Measurements from ENCODE around the gene GPX2. TPM values are rescaled to one million over a fixed set of nuclear protein-coding genes. Genes with fewer than 3 reads are reported as not detected.

Gene GPX2
- total RNA-seq, 1 donor from 2014 or later, result 0.63 TPM

DNA sequence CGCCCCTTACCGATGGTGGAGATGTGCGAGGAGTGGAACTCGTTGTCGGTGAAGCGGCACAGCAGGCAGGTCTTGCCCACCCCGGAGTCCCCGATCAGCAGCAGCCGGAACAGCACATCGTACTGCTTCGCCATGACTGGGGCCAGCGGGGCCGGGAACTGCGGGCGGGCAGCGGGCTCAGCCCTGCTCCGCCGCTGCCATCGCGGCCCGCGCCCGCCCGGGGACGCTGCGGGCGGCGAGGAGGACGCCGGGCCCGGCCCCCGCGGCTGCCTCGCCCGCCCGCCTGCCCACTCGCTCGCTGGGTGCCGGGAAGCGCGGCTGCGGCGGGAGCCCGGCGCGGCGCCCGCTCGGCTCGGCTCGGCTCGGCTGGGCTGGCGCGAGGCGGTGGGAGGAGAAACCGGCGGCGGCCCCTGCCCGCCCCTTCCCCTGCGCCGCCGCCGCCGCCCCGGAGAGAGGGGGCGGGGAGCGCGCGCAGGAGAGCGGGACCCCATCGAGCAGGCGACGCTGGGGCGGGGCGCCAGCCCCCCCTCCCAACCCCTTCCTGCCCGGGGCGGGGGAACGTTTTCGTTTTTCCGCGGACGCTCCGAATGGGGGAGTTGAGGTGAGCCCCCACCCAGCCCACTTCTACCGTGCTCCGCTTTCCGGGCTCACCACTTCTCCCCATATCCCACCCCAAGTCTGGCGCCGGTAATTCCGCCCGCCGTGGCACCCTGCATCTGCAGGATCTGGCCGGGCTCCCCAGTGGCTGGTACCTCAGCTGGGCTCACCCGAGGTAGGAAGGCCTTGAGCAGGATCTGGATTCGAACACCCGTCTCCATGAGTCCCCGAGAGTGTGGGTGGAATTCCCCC is 29.6 kb upstream of the GPX2 start, which contains the start of gene RAB15:
RAB15 (minus strand) TSS at position 394 of the 849 bp plus-strand sequence; CDS start at position 134, 260 bp downstream.
- H3K4me3 Mint-ChIP-seq, result peak within 1 kb of the TSS; percentile 84
- peaks cover 20% of the 10 kb centered on the region for H3K4me1 Mint-ChIP-seq
- DNase-seq (ENCODE audit: low spot score in 2 of 2, unreplicated experiment in 2 of 2), result peak; percentile 42 to 68
- H3K27ac Mint-ChIP-seq, result peak within 1 kb of the TSS; percentile 61
- no peaks in the 10 kb centered on the region for H3K27me3 Mint-ChIP-seq (ENCODE audit: low read depth)
- no peaks in the 10 kb centered on the region for H3K36me3 Mint-ChIP-seq
- H3K9me3 Mint-ChIP-seq, result no peaks in the 10 kb centered on the region
- TF ChIP-seq, protein P1, sequence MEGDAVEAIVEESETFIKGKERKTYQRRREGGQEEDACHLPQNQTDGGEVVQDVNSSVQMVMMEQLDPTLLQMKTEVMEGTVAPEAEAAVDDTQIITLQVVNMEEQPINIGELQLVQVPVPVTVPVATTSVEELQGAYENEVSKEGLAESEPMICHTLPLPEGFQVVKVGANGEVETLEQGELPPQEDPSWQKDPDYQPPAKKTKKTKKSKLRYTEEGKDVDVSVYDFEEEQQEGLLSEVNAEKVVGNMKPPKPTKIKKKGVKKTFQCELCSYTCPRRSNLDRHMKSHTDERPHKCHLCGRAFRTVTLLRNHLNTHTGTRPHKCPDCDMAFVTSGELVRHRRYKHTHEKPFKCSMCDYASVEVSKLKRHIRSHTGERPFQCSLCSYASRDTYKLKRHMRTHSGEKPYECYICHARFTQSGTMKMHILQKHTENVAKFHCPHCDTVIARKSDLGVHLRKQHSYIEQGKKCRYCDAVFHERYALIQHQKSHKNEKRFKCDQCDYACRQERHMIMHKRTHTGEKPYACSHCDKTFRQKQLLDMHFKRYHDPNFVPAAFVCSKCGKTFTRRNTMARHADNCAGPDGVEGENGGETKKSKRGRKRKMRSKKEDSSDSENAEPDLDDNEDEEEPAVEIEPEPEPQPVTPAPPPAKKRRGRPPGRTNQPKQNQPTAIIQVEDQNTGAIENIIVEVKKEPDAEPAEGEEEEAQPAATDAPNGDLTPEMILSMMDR (IDR thresholded peaks at IDR 0.05; ENCODE audit: unreplicated experiment), result no peak

DNA sequence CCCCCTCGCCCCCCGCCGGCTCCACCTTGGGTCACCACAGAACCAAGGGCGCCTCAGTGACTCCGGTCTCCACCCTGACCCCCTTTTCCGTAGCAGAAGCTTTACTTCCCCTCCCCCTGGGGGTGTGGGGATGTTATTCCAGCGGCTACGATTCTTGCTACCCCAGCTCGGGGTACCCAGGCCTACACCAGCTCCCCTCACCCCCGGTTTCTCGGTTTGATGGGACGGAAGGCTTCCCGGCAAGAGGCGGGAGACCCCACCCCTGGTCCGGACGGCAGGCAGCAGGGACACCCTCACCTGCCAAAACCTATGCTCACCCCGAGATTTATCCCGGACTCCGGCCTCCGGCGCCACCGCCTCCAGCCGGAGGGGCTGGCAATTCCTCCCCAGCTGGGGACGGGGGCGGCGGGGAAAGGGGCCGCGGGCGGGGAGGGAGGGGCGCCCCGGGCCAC is 29.0 kb upstream of the GPX2 start:
- H3K4me3 Mint-ChIP-seq, result peak overlapping the region; percentile 75
- H3K36me3 Mint-ChIP-seq, result no peaks in the 10 kb centered on the region
- DNase-seq (ENCODE audit: low spot score in 2 of 2, unreplicated experiment in 2 of 2), result peak in 1 of 2 experiments; percentile 41
- no peak overlapping the region for H3K27ac Mint-ChIP-seq
- H3K9me3 Mint-ChIP-seq, result no peaks in the 10 kb centered on the region
- TF ChIP-seq, protein P1 (IDR thresholded peaks at IDR 0.05; ENCODE audit: unreplicated experiment), result no peak
- H3K4me1 Mint-ChIP-seq, result peaks cover 27% of the 10 kb centered on the region
- H3K27me3 Mint-ChIP-seq (ENCODE audit: low read depth), result no peaks in the 10 kb centered on the region

DNA sequence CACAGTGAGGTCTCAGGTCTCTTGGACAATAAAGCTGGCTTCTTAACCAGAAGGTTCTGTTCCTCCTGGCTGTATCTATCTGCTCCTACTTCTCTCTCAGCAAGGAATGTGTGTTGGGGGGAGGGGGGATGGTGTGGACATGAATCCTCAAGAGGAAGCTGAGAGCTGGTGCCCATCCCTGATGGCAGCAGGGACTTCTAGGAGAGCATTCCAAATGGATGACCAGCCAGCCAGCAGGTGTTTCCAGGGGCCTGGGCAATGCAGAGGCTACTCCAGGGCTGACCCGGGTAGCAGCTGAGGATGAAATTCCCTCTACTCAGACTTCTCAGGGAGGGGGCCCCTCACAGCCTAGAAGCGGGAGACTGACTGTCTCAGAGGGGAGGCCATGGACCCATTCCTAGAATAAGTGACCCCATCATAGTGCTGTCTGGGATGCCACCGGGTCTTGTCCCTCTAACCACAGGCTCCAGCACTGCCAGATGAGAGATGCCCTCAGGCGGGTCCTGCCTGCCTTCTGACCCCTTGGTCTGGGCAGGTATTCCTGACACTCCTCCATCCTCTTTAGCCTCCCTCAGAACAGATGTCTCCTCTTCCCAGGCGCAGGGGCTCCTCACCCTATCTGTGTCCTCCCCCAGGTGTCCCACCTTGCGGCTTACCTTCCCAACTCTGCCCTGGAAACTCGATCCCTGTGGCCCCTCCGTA is 28.4 kb upstream of the GPX2 start:
- no peaks in the 10 kb centered on the region for H3K27me3 Mint-ChIP-seq (ENCODE audit: low read depth)
- H3K27ac Mint-ChIP-seq, result peak overlapping the region; percentile 61
- H3K9me3 Mint-ChIP-seq, result no peaks in the 10 kb centered on the region
- DNase-seq (ENCODE audit: low spot score in 2 of 2, unreplicated experiment in 2 of 2), result no peak
- H3K4me3 Mint-ChIP-seq, result peak overlapping the region; percentile 75
- TF ChIP-seq, protein P1 (IDR thresholded peaks at IDR 0.05; ENCODE audit: unreplicated experiment), result no peak
- H3K4me1 Mint-ChIP-seq, result peaks cover 28% of the 10 kb centered on the region
- H3K36me3 Mint-ChIP-seq, result no peaks in the 10 kb centered on the region

DNA sequence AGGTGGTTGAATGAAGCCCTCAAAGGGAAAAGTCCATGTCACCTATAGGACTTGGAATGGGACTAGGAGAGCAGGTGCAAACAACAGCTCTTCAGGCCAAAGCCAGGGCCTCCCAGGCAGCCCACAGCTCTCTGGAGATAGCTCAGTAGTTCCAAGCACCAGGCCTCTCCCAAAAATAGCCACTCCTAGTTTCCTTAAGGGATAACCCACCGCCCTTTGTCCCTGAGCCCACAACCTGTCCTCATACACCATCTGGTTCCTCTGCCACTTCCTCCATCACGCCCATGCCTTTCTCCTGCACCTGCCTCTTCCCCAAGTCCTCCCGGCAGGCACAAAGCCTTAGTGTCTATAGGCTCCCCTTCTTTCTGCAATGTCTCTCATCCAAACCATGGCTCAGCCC is 27.5 kb upstream of the GPX2 start:
- Mint-ChIP-seq H3K4me3 (peak overlapping the region; percentile 75), H3K27me3 (ENCODE audit: low read depth) (no peaks in the 10 kb centered on the region), H3K36me3 (no peaks in the 10 kb centered on the region), H3K9me3 (no peaks in the 10 kb centered on the region), H3K27ac (peak overlapping the region; percentile 0), H3K4me1 (peaks cover 30% of the 10 kb centered on the region)
- TF ChIP-seq, protein P1 (IDR thresholded peaks at IDR 0.05; ENCODE audit: unreplicated experiment), result no peak
- DNase-seq (ENCODE audit: low spot score in 2 of 2, unreplicated experiment in 2 of 2), result no peak

DNA sequence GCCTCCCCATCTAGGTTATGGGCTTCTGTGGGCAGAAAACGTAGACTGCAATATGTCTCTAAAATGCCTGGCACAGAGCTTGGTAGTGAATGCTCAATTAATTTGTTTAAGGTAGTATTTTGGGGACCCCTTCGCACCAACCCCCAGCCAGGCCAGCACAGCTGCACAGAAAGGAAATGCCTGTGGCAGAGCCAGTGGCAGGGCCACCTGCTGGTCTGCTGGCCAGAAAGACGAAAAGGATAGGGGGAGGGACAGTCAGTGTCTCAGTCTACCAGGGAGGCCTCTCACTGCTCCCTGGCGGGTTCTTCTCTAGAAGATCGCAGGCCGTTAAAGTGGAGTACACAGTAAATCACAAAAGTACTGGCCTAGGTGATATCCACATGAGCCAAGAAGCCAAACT is 26.1 kb upstream of the GPX2 start:
- TF ChIP-seq, protein P1 (IDR thresholded peaks at IDR 0.05; ENCODE audit: unreplicated experiment), result no peak
- no peak for DNase-seq (ENCODE audit: low spot score in 2 of 2, unreplicated experiment in 2 of 2)
- Mint-ChIP-seq H3K36me3 (peaks cover 3% of the 10 kb centered on the region), H3K4me1 (peaks cover 30% of the 10 kb centered on the region), H3K9me3 (no peaks in the 10 kb centered on the region), H3K4me3 (no peak overlapping the region), H3K27ac (no peak overlapping the region), H3K27me3 (ENCODE audit: low read depth) (no peaks in the 10 kb centered on the region)
